Esophagus squamous epithelium (tissue), 4 donors: ENCODE results near the gene MYO7B.
A peak's percentile ranks its signal among the peaks of the same experiment; 100 is the strongest.

ENCODE experiments used
- POLR2A ChIP-seq, 4 donors: fragments of 450-650 bp; IDR thresholded peaks; one replicate each; pipeline ENCODE4 v1.6.1; 2017; ENCODE audit warnings: antibody characterized with exemption in 4 of 4, mild to moderate bottlenecking in 4 of 4, moderate library complexity in 3 of 4
- TF ChIP-seq, protein P1 (sequence below), 6 experiments: fragments of 450-650 bp in 4 of 6; fragments of 200-600 bp in 2 of 6; sonication (generic) in 2 of 6; IDR thresholded peaks; one replicate each; pipeline ENCODE4 v1.5.1; 2016 to 2019; ENCODE audit warnings: antibody characterized with exemption in 6 of 6, mild to moderate bottlenecking in 4 of 6, moderate library complexity in 4 of 6

DNA sequence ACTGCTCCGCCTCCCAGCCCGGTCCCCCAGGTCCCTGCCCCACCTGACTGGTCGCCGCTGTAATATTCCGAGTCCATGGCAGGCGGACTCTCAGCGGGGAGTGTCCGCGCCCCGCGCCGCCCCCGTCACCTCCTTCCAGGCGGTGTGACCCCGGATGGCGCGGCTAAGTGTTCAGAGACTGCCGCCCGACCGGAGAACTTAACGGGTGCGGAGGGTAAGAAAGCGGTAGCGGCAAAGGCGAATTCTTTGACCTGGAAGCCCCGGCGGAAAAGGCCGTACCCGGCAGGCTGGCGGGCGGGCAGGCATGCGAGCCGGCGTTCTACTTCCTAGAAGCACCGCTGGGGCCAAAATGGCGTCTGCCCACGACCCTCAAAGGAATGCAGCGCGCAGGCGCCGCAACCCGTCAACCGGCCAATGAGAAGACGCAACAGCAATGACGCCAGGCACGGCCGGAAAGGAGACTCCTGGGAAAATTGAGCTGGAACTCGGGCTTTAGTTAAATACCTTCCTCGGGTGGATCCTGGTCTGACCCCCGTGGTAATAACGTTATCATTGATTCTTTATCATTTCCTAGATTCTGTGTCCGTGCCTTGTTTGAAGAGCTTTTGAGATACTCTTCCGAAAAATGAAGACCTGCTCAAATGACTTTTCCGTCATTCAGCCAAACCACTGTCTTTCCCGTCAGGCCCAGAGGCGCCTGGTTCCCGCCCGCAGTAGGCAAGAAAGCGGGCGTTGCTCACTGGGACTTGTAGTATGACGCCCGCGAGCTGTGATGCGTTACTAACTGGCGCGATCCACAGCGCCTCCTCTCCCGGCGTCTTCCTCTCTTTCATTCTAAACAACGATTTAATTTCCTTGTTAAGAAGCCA, 9.1 kb upstream of the MYO7B start, which contains the start of gene IWS1:
- TF ChIP-seq, protein P1, sequence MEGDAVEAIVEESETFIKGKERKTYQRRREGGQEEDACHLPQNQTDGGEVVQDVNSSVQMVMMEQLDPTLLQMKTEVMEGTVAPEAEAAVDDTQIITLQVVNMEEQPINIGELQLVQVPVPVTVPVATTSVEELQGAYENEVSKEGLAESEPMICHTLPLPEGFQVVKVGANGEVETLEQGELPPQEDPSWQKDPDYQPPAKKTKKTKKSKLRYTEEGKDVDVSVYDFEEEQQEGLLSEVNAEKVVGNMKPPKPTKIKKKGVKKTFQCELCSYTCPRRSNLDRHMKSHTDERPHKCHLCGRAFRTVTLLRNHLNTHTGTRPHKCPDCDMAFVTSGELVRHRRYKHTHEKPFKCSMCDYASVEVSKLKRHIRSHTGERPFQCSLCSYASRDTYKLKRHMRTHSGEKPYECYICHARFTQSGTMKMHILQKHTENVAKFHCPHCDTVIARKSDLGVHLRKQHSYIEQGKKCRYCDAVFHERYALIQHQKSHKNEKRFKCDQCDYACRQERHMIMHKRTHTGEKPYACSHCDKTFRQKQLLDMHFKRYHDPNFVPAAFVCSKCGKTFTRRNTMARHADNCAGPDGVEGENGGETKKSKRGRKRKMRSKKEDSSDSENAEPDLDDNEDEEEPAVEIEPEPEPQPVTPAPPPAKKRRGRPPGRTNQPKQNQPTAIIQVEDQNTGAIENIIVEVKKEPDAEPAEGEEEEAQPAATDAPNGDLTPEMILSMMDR (IDR thresholded peaks at IDR 0.05) = peak in 4 of 6 experiments; percentile 37 to 60 (median 51)
- TF ChIP-seq POLR2A (IDR thresholded peaks at IDR 0.05) = peak in 3 of 4 donors; percentile 17 to 79 (median 69)
